Coronary artery (tissue), 2 donors: ENCODE measurements around the gene KIAA0825.
"Not testable (repeated sequence)": the region's sequence is repeated elsewhere in the genome, so short reads cannot be mapped to it uniquely, and the experiment has no call there.

Source experiments
- DNase-seq: peaks from one replicate; pipeline ENCODE4 v3.0.0-alpha.2; 2017; ENCODE audit warnings: low spot score
- H3K27ac ChIP-seq, 2 donors: fragments of 200-600 bp; sonication (generic); one replicate each; pipeline ENCODE4 v1.5.1; 2016 to 2019
- H3K4me3 ChIP-seq: fragments of 200-600 bp; sonication (generic); 2 replicates; pipeline ENCODE4 v1.5.1; 2016; ENCODE audit warnings: mild to moderate bottlenecking, moderate library complexity
- TF ChIP-seq, protein P1 (sequence below): fragments of 200-600 bp; sonication (generic); IDR thresholded peaks from one replicate; pipeline ENCODE4 v1.5.1; 2019; ENCODE audit warnings: antibody characterized with exemption

The KIAA0825 gene

GRCh38 chr5:94130077-94130476, 488.3 kb downstream of the KIAA0825 start:
- H3K4me3 ChIP-seq: no peak overlapping the region
- DNase-seq: no peak
- TF ChIP-seq, protein P1, sequence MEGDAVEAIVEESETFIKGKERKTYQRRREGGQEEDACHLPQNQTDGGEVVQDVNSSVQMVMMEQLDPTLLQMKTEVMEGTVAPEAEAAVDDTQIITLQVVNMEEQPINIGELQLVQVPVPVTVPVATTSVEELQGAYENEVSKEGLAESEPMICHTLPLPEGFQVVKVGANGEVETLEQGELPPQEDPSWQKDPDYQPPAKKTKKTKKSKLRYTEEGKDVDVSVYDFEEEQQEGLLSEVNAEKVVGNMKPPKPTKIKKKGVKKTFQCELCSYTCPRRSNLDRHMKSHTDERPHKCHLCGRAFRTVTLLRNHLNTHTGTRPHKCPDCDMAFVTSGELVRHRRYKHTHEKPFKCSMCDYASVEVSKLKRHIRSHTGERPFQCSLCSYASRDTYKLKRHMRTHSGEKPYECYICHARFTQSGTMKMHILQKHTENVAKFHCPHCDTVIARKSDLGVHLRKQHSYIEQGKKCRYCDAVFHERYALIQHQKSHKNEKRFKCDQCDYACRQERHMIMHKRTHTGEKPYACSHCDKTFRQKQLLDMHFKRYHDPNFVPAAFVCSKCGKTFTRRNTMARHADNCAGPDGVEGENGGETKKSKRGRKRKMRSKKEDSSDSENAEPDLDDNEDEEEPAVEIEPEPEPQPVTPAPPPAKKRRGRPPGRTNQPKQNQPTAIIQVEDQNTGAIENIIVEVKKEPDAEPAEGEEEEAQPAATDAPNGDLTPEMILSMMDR: no peak
- no peak overlapping the region for H3K27ac ChIP-seq

DNA sequence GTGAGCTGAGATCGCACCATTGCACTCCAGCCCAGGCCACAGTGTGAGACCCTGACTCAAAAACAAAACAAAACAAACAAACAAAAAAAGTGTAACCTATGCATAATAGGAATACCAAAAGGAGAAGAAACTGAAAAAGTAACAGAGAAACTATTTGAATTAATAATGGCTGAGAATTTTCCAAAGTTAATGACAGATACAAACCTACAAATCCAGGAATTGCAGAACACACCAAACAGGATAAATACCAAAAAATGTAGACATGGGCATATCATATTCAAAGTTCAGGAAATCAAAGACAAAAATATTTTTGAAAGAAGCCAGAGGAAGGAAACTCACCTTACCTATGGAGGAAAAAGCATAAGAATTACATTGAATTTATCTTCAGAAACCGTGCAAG, 493.3 kb downstream of the KIAA0825 start:
- Histone ChIP-seq H3K27ac (no peak overlapping the region), H3K4me3 (no peak overlapping the region)
- DNase-seq: no peak
- TF ChIP-seq, protein P1: no peak

DNA sequence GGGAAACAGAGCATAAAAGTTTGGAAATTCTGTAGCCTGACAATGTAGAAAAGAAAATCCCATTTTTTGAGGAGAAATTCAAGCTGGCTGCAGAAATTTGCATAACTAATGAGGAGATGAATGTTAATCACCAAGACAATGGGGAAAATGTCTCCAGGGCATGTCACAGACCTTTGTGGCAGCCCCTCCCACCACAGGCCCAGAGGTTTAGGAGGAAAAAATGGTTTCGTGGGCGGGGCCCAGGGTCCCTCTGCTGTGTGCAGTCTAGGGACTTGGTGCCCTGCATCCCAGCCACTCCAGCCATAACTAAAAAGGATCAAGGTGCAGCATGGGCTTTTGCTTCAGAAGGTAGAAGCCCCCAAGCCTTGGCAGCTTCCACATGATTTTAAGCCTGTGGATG, 502.1 kb downstream of the KIAA0825 start:
- not testable (repeated sequence) for H3K27ac ChIP-seq, H3K4me3 ChIP-seq, DNase-seq

- Histone ChIP-seq H3K27ac (no peak overlapping the region), H3K4me3 (no peak overlapping the region)
- TF ChIP-seq, protein P1: no peak
- no peak for DNase-seq
These were observed 505.3 kb downstream of the KIAA0825 start for GRCh38 chr5:94113087-94113486.

DNA sequence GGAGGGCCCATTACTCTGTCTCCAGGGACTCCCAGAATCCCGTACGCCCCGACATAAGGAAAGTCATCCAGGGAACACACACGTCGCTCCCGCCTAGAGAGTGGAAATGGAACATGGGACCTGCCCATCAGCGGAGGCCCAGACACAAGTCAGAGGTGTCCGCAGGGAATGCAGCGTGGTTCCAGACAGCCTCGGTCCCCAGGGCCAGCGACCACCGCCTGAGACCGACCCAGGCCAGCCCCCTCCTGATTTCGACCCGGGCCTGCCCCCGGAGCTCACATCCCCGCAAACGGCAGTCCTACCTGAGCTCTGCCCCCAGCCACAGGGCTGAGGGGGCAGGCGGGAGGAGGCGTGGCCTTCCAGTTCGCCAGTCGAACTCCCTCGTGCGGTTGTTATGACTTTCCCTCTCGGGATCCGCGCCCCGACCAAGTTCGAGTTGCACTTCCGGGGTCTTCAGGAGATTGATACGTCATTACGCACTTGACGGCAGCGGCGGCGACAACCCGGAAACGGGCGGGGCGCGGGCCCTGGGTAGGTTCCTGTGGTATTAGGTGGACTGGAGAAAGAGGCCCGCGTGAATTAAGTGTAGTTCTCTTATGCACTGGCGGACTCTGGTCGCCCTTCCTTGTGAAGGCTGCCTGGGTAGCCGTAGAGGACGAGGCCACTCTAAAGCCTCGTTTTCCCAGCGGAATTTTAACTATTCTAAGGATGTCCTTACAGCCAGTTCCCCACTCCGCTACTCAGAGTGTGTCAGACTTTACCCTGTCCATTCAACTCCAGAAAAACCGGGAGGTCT, 507.0 kb downstream of the KIAA0825 start:
- TF ChIP-seq, protein P1: no peak
- Histone ChIP-seq H3K27ac (peak overlapping the region; percentile 80 to 95), H3K4me3 (peak overlapping the region; percentile 91)
- DNase-seq: peak; percentile 97

DNA sequence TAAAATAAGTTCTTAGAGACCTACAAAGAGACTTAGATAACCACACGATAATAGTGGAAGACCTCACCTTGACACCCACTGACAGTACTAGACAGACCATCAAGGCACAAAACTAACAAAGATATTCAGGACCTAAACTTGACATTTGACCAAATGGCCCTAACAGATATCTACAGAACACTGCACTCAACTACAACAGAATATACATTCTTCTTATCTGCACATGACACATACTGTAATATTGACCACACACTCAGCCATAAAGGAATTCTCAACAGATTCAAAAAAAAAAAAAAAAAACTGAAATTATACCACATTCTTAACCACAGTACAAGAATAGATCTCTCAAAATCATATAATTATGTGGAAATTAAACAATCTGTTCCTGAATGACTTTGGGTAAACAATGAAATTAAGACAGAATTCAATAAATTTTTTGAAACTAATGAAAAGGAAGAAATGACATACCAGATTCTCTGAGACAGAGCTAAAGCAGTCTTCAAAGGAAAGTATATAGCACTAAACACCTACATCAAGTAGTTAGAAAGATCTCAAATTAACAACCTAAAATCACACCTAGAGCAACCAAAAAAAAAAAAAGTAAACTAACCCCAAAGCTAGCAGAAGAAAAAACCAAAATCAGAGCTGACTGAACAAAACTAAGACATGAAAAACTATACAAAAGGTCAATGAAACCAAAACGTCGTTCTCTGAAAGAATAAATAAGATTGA, 514.7 kb downstream of the KIAA0825 start:
- no peak overlapping the region for H3K4me3 ChIP-seq
- no peak overlapping the region for H3K27ac ChIP-seq
- TF ChIP-seq, protein P1: no peak
- DNase-seq: no peak
